ENCODE results near the gene TMEM14C.
"Not testable (repeated sequence)": the region's sequence is repeated elsewhere in the genome, so short reads cannot be mapped to it uniquely, and the experiment has no call there.

The TMEM14C gene

GRCh38 chr6:10722820-10723566, at the start of gene TMEM14C:
Gene TMEM14C (plus strand): TSS chr6:10723070. CDS start chr6:10724614, 1,544 bp downstream.
- peak; percentile 83 to 95 for DNase-seq

- DNase-seq = no peak
Measured at GRCh38 chr6:10676403-10676802, 46.5 kb upstream of the TMEM14C start.

GRCh38 chr6:10678456-10678855, 44.4 kb upstream of the TMEM14C start:
- DNase-seq = no peak

- no peak for DNase-seq
Measured at GRCh38 chr6:10681795-10682194, 41.1 kb upstream of the TMEM14C start.

GRCh38 chr6:10682355-10682988, 40.4 kb upstream of the TMEM14C start:
- DNase-seq = no peak

GRCh38 chr6:10684618-10685017, 38.3 kb upstream of the TMEM14C start:
- no peak for DNase-seq

- no peak for DNase-seq
Measured at GRCh38 chr6:10685092-10685915, 37.6 kb upstream of the TMEM14C start.

GRCh38 chr6:10686901-10687300, 36.0 kb upstream of the TMEM14C start:
- no peak for DNase-seq

- no peak for DNase-seq
Measured at GRCh38 chr6:10687582-10687981, 35.3 kb upstream of the TMEM14C start.

- no peak for DNase-seq
Measured at GRCh38 chr6:10690651-10691445, 32.0 kb upstream of the TMEM14C start.

GRCh38 chr6:10692965-10693538, 29.8 kb upstream of the TMEM14C start:
- no peak for DNase-seq

- peak; percentile 90 to 95 for DNase-seq
Measured at GRCh38 chr6:10694302-10695085, 28.4 kb upstream of the TMEM14C start, which contains the start of the genes C6orf52 and PAK1IP1. Gene C6orf52 (minus strand): TSS chr6:10694616. CDS start chr6:10687550, 7,066 bp downstream. Gene PAK1IP1 (plus strand): TSS chr6:10694972. CDS start chr6:10694986, 14 bp downstream.

- no peak for DNase-seq
Measured at GRCh38 chr6:10695086-10695657, 27.7 kb upstream of the TMEM14C start.

- DNase-seq = no peak
Measured at GRCh38 chr6:10696655-10697054, 26.2 kb upstream of the TMEM14C start.

- no peak for DNase-seq
Measured at GRCh38 chr6:10713962-10714361, 8.9 kb upstream of the TMEM14C start.

- DNase-seq = no peak
Measured at GRCh38 chr6:10719296-10719963, 3.4 kb upstream of the TMEM14C start.

- DNase-seq = no peak
Measured at GRCh38 chr6:10719964-10720264, 3.0 kb upstream of the TMEM14C start.

GRCh38 chr6:10720265-10720959, 2.5 kb upstream of the TMEM14C start:
- DNase-seq = no peak

GRCh38 chr6:10720960-10721849, 1.7 kb upstream of the TMEM14C start:
- not testable (repeated sequence) for DNase-seq

Measured in NCI-H446 (cell line).